ENCODE data around the gene FAM43A.

- TF ChIP-seq CTCF (conservative IDR thresholded peaks at IDR 0.05 in 1 of 2, IDR thresholded peaks at IDR 0.05 in 1 of 2; ENCODE audit: extremely low read depth in 1 of 2, insufficient read depth in 1 of 2, low read depth in 1 of 2, low read length in 2 of 2) (peak in 1 of 2 donors; percentile 29), EZH2 (IDR thresholded peaks at IDR 0.05; ENCODE audit: borderline replicate concordance, low read length) (no peak)
These were observed at the start of gene FAM43A for GRCh38 chr3:194685718-194686413.

Measured in mammary epithelial cell (primary cell).